ENCODE measurements around the gene TTLL10. TPM values are rescaled to one million over a fixed set of nuclear protein-coding genes. Genes with fewer than 3 reads are reported as not detected.

Gene TTLL10
- polyA plus RNA-seq, 1 of the 3 experiments (the other 2 are of a cell fraction), result not detected

DNA sequence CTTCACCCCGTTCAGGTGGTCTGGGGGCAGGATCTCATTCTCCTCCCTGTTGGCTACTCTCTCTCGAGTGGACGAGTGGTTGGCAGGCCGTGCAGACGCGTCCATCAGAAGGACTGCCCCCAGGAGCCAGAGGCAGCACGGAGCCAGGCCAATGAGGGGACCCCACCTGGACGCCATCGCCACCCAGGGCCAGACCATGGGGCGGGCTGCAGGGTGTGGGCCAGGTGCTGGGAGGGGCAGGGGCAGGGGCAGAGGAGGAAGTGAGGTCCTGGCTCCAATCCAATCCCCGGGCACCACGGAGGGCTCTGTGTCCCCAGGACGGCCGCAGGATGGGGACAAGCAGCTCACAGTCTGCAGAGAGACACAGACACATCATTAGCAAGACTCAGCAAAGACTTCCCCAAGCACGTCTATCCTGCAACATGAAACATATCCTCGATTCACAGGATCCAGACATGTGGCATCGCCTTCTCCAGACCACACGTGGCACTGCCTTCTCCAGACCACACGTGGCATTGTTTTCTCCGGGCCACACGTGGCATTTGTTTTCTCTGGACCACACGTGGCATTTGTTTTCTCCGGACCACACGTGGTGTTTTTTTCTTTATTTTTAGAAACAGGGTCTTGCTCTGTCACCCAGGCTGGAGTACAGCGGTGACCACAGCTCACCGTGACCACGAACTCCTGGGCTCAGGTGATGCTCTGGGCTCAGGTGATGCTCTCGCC, 55.1 kb downstream of the TTLL10 start:
- no peak for DNase-seq
- Histone ChIP-seq H3F3A (replicated peaks; ENCODE audit: insufficient read depth) (peaks cover 7% of the 10 kb centered on the region), H3K4me2 (no peak overlapping the region), H3K9me2 (no peaks in the 10 kb centered on the region), H3K9me3 (no peaks in the 10 kb centered on the region), H2AFZ (ENCODE audit: low read depth) (no peak overlapping the region), H3K36me3 (replicated peaks in 1 of 2; ENCODE audit: control insufficient read depth in 1 of 2, insufficient read depth in 2 of 2, low read length in 1 of 2) (peaks cover 0 to 23% of the 10 kb centered on the region in 2 experiments), H3K27me3 (ENCODE audit: insufficient read depth) (no peaks in the 10 kb centered on the region), H3K79me2 (ENCODE audit: insufficient read depth) (peaks cover 62% of the 10 kb centered on the region), H3K9ac (no peak overlapping the region), H4K20me1 (ENCODE audit: insufficient read depth) (peaks cover 13% of the 10 kb centered on the region; the same call in 1 of the 2 replicates), H3K4me1 (ENCODE audit: control insufficient read depth in 1 of 2, insufficient read depth in 2 of 2, low read depth in 1 of 2, low read length in 1 of 2) (peaks cover 0 to 16% of the 10 kb centered on the region in 2 experiments; a peak in 1 of 4 replicates), H3K4me3 (ENCODE audit: low read depth in 2 of 2, low read length in 1 of 2) (no peak overlapping the region), H3K27ac (ENCODE audit: low read depth in 2 of 2, low read length in 1 of 2) (no peak overlapping the region)
- WGBS (ENCODE audit: low lambda C conversion rate), result 94% methylated on average over 19 of the region's 28 CpGs
- POLR2A ChIA-PET, result no interaction called here
- TF ChIP-seq JUND (IDR thresholded peaks at IDR 0.05) (no peak), YY1 (IDR thresholded peaks at IDR 0.05; ENCODE audit: low read depth) (no peak), USF1 (IDR thresholded peaks at IDR 0.05; ENCODE audit: borderline replicate concordance, low read depth) (no peak), TAF1 (IDR thresholded peaks at IDR 0.05; ENCODE audit: borderline replicate concordance, low read depth, low read length) (no peak), IRF3 (IDR thresholded peaks at IDR 0.05; ENCODE audit: low read depth, low read length) (no peak), TCF12 (IDR thresholded peaks at IDR 0.05) (no peak), GATA2 (CRISPR knock-in tag; IDR thresholded peaks at IDR 0.05) (no peak), RFX5 (IDR thresholded peaks at IDR 0.05; ENCODE audit: low read length) (no peak), NFIC (IDR thresholded peaks at IDR 0.05; ENCODE audit: borderline replicate concordance) (no peak), SIN3A (IDR thresholded peaks at IDR 0.05; ENCODE audit: borderline replicate concordance, low read depth, low read length) (no peak), NRF1 (IDR thresholded peaks at IDR 0.05; ENCODE audit: low read depth, low read length) (no peak), FOXJ3 (CRISPR knock-in tag; IDR thresholded peaks at IDR 0.05) (no peak), EZH2phosphoT487 (IDR thresholded peaks at IDR 0.05; ENCODE audit: borderline replicate concordance, low read depth) (no peak), TEAD4 (IDR thresholded peaks at IDR 0.05; ENCODE audit: borderline replicate concordance, insufficient read depth) (no peak), MXI1 (IDR thresholded peaks at IDR 0.05; ENCODE audit: low read depth, low read length) (no peak), CHD2 (IDR thresholded peaks at IDR 0.05; ENCODE audit: low read length, partially characterized antibody) (no peak)
- TF ChIP-seq, protein P1, sequence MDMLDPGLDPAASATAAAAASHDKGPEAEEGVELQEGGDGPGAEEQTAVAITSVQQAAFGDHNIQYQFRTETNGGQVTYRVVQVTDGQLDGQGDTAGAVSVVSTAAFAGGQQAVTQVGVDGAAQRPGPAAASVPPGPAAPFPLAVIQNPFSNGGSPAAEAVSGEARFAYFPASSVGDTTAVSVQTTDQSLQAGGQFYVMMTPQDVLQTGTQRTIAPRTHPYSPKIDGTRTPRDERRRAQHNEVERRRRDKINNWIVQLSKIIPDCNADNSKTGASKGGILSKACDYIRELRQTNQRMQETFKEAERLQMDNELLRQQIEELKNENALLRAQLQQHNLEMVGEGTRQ (IDR thresholded peaks at IDR 0.05; ENCODE audit: borderline replicate concordance, low read depth, low read length), result no peak
- TF ChIP-seq, protein P2, sequence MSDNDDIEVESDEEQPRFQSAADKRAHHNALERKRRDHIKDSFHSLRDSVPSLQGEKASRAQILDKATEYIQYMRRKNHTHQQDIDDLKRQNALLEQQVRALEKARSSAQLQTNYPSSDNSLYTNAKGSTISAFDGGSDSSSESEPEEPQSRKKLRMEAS (IDR thresholded peaks at IDR 0.05; ENCODE audit: low read depth), result no peak
- CTCF ChIA-PET, result interaction anchor here (7.4 kb wide), 1 partner anchor 106 kb away, joined by 37 read pairs; no protein-coding TSS in a partner anchor

Data from SK-N-SH (cell line).